ENCODE measurements around the gene GALNTL6. TPM values are rescaled to one million over a fixed set of nuclear protein-coding genes. Genes with fewer than 3 reads are reported as not detected.

Gene GALNTL6
- total RNA-seq, 1 donor from 2014 or later = not detected

DNA sequence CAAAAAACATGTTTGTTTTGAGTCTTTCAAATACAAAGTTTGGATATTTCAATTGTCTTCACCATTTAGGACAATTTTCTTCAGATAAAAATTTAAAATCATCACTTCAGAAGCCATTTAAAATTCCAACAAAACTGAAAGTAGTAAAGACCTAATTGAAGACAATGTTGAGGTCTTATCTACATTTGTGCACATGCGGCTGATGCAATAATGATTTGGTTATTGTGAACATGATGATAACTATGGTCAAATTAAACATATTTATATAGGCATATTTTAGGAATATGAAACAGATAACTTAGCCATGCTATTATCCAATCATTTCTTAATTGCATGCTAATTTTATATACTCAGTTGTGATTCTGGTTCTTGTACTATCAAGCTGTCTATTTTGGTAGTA lies 407.5 kb downstream of the GALNTL6 start:
- Histone ChIP-seq H3K36me3 (ENCODE audit: control insufficient read depth, insufficient read depth, low read length) (no peaks in the 10 kb centered on the region), H3K27me3 (ENCODE audit: control insufficient read depth, insufficient read depth, low read length) (no peaks in the 10 kb centered on the region), H3K4me3 (ENCODE audit: low read depth, low read length) (no peak overlapping the region)
- FAIRE-seq = no peak
- DNase-seq (ENCODE audit: low read depth) = no peak
- TF ChIP-seq, protein P1, sequence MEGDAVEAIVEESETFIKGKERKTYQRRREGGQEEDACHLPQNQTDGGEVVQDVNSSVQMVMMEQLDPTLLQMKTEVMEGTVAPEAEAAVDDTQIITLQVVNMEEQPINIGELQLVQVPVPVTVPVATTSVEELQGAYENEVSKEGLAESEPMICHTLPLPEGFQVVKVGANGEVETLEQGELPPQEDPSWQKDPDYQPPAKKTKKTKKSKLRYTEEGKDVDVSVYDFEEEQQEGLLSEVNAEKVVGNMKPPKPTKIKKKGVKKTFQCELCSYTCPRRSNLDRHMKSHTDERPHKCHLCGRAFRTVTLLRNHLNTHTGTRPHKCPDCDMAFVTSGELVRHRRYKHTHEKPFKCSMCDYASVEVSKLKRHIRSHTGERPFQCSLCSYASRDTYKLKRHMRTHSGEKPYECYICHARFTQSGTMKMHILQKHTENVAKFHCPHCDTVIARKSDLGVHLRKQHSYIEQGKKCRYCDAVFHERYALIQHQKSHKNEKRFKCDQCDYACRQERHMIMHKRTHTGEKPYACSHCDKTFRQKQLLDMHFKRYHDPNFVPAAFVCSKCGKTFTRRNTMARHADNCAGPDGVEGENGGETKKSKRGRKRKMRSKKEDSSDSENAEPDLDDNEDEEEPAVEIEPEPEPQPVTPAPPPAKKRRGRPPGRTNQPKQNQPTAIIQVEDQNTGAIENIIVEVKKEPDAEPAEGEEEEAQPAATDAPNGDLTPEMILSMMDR (IDR thresholded peaks at IDR 0.05; ENCODE audit: insufficient read depth, low read length, severe bottlenecking) = no peak

- no peaks in the 10 kb centered on the region for H3K27me3 ChIP-seq (ENCODE audit: control insufficient read depth, insufficient read depth, low read length)
- TF ChIP-seq, protein P1 (IDR thresholded peaks at IDR 0.05; ENCODE audit: insufficient read depth, low read length, severe bottlenecking) = no peak
- DNase-seq (ENCODE audit: low read depth) = no peak
- no peak overlapping the region for H3K4me3 ChIP-seq (ENCODE audit: low read depth, low read length)
- H3K36me3 ChIP-seq (ENCODE audit: control insufficient read depth, insufficient read depth, low read length) = no peaks in the 10 kb centered on the region
- FAIRE-seq = no peak
Measured at GRCh38 chr4:172225457-172225856, 412.3 kb downstream of the GALNTL6 start.

DNA sequence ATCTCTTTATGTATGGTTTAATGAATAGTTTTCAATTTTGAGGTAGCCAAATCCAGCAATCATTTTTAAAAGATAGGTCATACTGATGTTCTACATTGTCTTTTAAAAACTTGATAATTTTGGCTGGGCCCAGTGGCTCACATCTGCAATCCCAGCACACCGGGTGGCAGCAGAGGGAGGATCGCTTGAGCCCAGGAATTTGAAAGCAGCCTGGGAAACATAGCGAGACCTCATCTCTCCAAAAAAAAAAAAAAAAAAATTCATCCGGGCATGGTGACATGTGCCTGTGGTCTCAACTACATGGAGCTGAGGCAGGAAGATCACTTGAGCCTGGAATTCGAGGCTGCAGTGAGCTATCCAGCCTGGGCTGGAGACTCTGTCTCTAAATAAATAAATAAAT lies 419.8 kb downstream of the GALNTL6 start:
- DNase-seq (ENCODE audit: low read depth) (peak; percentile 1), FAIRE-seq (no peak)
- H3K4me3 ChIP-seq (ENCODE audit: low read depth, low read length) = no peak overlapping the region
- no peaks in the 10 kb centered on the region for H3K27me3 ChIP-seq (ENCODE audit: control insufficient read depth, insufficient read depth, low read length)
- no peaks in the 10 kb centered on the region for H3K36me3 ChIP-seq (ENCODE audit: control insufficient read depth, insufficient read depth, low read length)
- TF ChIP-seq, protein P1 (IDR thresholded peaks at IDR 0.05; ENCODE audit: insufficient read depth, low read length, severe bottlenecking) = no peak

- Histone ChIP-seq H3K4me3 (ENCODE audit: low read depth, low read length) (no peak overlapping the region), H3K36me3 (ENCODE audit: control insufficient read depth, insufficient read depth, low read length) (no peaks in the 10 kb centered on the region), H3K27me3 (ENCODE audit: control insufficient read depth, insufficient read depth, low read length) (no peaks in the 10 kb centered on the region)
- no peak for DNase-seq (ENCODE audit: low read depth)
- TF ChIP-seq, protein P1 (IDR thresholded peaks at IDR 0.05; ENCODE audit: insufficient read depth, low read length, severe bottlenecking) = no peak
- no peak for FAIRE-seq
Measured at GRCh38 chr4:172243551-172243950, 430.3 kb downstream of the GALNTL6 start.

- FAIRE-seq = no peak
- Histone ChIP-seq H3K27me3 (ENCODE audit: control insufficient read depth, insufficient read depth, low read length) (no peaks in the 10 kb centered on the region), H3K4me3 (ENCODE audit: low read depth, low read length) (no peak overlapping the region), H3K36me3 (ENCODE audit: control insufficient read depth, insufficient read depth, low read length) (no peaks in the 10 kb centered on the region)
- DNase-seq (ENCODE audit: low read depth) = no peak
- TF ChIP-seq, protein P1 (IDR thresholded peaks at IDR 0.05; ENCODE audit: insufficient read depth, low read length, severe bottlenecking) = no peak
Measured at GRCh38 chr4:172245516-172245915, 432.3 kb downstream of the GALNTL6 start.

DNA sequence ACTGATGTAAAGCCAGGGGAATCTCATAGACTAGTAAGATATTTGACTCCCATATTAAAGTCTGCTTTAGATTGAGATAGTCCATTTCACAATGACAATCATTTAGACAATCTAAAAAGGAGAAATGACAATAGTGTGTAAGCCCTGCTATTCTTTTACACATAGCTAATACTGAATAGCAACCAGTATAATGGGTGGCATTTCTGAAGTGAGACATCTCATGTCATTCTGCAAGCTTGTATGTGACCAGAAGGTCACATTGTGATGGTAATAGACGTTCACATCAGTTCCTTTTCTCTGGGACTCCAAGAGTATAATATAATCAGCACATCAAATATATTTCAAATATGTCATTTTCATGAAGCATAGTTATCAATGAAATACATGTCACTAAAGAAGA lies 440.2 kb downstream of the GALNTL6 start:
- DNase-seq (ENCODE audit: low read depth) (no peak), FAIRE-seq (no peak)
- Histone ChIP-seq H3K27me3 (ENCODE audit: control insufficient read depth, insufficient read depth, low read length) (no peaks in the 10 kb centered on the region), H3K4me3 (ENCODE audit: low read depth, low read length) (no peak overlapping the region), H3K36me3 (ENCODE audit: control insufficient read depth, insufficient read depth, low read length) (no peaks in the 10 kb centered on the region)
- TF ChIP-seq, protein P1 (IDR thresholded peaks at IDR 0.05; ENCODE audit: insufficient read depth, low read length, severe bottlenecking) = no peak
